ENCODE measurements around the gene AKT3. TPM values are rescaled to one million over a fixed set of nuclear protein-coding genes. Genes with fewer than 3 reads are reported as not detected.

AKT3 gene
- total RNA-seq, 1 experiment from 2014 or later, result 11.8 TPM

- DNase-seq (ENCODE audit: low spot score), result no peak
Observed at GRCh38 chr1:243508943-243509342, 341.1 kb downstream of the AKT3 start.

- no peak for DNase-seq (ENCODE audit: low spot score)
Observed at GRCh38 chr1:243508303-243508713, 341.7 kb downstream of the AKT3 start.

- DNase-seq (ENCODE audit: low spot score), result no peak
Observed at GRCh38 chr1:243507672-243508302, 342.3 kb downstream of the AKT3 start.

- no peak for DNase-seq (ENCODE audit: low spot score)
Observed at GRCh38 chr1:243507001-243507671, 342.9 kb downstream of the AKT3 start.

- no peak for DNase-seq (ENCODE audit: low spot score)
Observed at GRCh38 chr1:243505986-243506689, 343.9 kb downstream of the AKT3 start.

- no peak for DNase-seq (ENCODE audit: low spot score)
Observed at GRCh38 chr1:243503155-243503554, 346.9 kb downstream of the AKT3 start.

- DNase-seq (ENCODE audit: low spot score), result no peak
Observed at GRCh38 chr1:243501002-243501401, 349.0 kb downstream of the AKT3 start.

- no peak for DNase-seq (ENCODE audit: low spot score)
Observed at GRCh38 chr1:243500512-243500911, 349.5 kb downstream of the AKT3 start.

- no peak for DNase-seq (ENCODE audit: low spot score)
Observed at GRCh38 chr1:243499711-243500110, 350.3 kb downstream of the AKT3 start.

GRCh38 chr1:243499248-243499647 lies 350.8 kb downstream of the AKT3 start:
- no peak for DNase-seq (ENCODE audit: low spot score)

GRCh38 chr1:243497939-243498681 lies 351.9 kb downstream of the AKT3 start:
- DNase-seq (ENCODE audit: low spot score), result no peak

- DNase-seq (ENCODE audit: low spot score), result no peak
Observed at GRCh38 chr1:243496806-243497205, 353.2 kb downstream of the AKT3 start.

GRCh38 chr1:243496187-243496646 lies 353.8 kb downstream of the AKT3 start:
- DNase-seq (ENCODE audit: low spot score), result no peak

GRCh38 chr1:243495442-243496186 lies 354.4 kb downstream of the AKT3 start:
- peak; percentile 43 for DNase-seq (ENCODE audit: low spot score)

GRCh38 chr1:243494741-243495431 lies 355.2 kb downstream of the AKT3 start:
- no peak for DNase-seq (ENCODE audit: low spot score)

- no peak for DNase-seq (ENCODE audit: low spot score)
Observed at GRCh38 chr1:243493156-243494129, 356.6 kb downstream of the AKT3 start.

- no peak for DNase-seq (ENCODE audit: low spot score)
Observed at GRCh38 chr1:243490748-243491686, 359.0 kb downstream of the AKT3 start.

Measured in H4 (cell line).